B cell (primary cell): ENCODE results near the gene OR6B3. TPM values are rescaled to one million over a fixed set of nuclear protein-coding genes. Genes with fewer than 3 reads are reported as not detected.

Source experiments
- ATAC-seq: fragments of 200-7000 bp; cut with Tn5 transposase; one replicate; pipeline ENCODE4 v1.10.0; 2021; ENCODE audit warnings: low read depth, mild to moderate bottlenecking, moderate number of reproducible peaks, moderate library complexity
- CTCF ChIA-PET: fragments of 350-600 bp; sonication (Branson Sonifier 250); formaldehyde crosslinking; loops from one replicate; lab custom pipeline; 2021; ENCODE audit warnings: antibody characterized with exemption, inconsistent platforms; lab: Charles Lee
- POLR2A ChIA-PET: fragments of 350-600 bp; sonication (Branson Sonifier 250); formaldehyde crosslinking; loops from one replicate; lab custom pipeline; 2021; ENCODE audit warnings: antibody characterized with exemption; lab: Charles Lee
- DNase-seq: peaks from one replicate; pipeline ENCODE4 v3.0.0; 2013
- H2AFZ ChIP-seq: 2 replicates; pipeline ENCODE4 v1.6.1; 2012; ENCODE audit warnings: mild to moderate bottlenecking, low read depth, low read length; ENCODE audit not compliant: insufficient read depth, poor library complexity, severe bottlenecking
- H3K27ac ChIP-seq, 2 donors: 1 replicate in 1 of 2; 2 replicates in 1 of 2; pipeline ENCODE4 v1.5.1; 2012 to 2013; ENCODE audit warnings: low read length in 2 of 2, mild to moderate bottlenecking in 2 of 2, moderate library complexity in 1 of 2
- H3K27me3 ChIP-seq, 4 experiments: fragments of 200-600 bp in 1 of 4; sonication (generic) in 1 of 4; replicated peaks in 1 of 4; 1 replicate in 2 of 4; 2 replicates in 2 of 4; pipeline versions ENCODE4 v1.6.1 to v1.7.0; 2013 to 2016; ENCODE audit warnings: low read length in 3 of 4, mild to moderate bottlenecking in 2 of 4, mixed read lengths in 1 of 4, moderate library complexity in 1 of 4; ENCODE audit not compliant: insufficient read depth in 4 of 4, control insufficient read depth in 3 of 4; ENCODE audit errors: control extremely low read depth in 1 of 4
- H3K36me3 ChIP-seq, 2 experiments: replicated peaks in 1 of 2; 1 replicate in 1 of 2; 2 replicates in 1 of 2; pipeline versions ENCODE4 v1.6.1 to v1.7.1; 2013; ENCODE audit warnings: low read length in 1 of 2; ENCODE audit not compliant: insufficient read depth in 2 of 2, control insufficient read depth in 1 of 2; ENCODE audit errors: control extremely low read depth in 1 of 2, extremely low read depth in 1 of 2
- H3K4me1 ChIP-seq, 2 donors: fragments of 200-600 bp in 1 of 2; sonication (generic) in 1 of 2; 1 replicate in 1 of 2; 2 replicates in 1 of 2; pipeline versions ENCODE4 v1.5.1 to v1.6.1; 2013 to 2017; ENCODE audit warnings: low read length in 2 of 2; ENCODE audit not compliant: control insufficient read depth in 2 of 2, insufficient read depth in 2 of 2
- H3K4me2 ChIP-seq: replicated peaks from 2 replicates; pipeline ENCODE3; 2012; ENCODE audit warnings: mild to moderate bottlenecking, low read depth, low read length; ENCODE audit not compliant: poor library complexity, severe bottlenecking
- H3K4me3 ChIP-seq, 5 experiments: fragments of 200-600 bp in 1 of 5; sonication (generic) in 1 of 5; 1 replicate in 3 of 5; 2 replicates in 2 of 5; pipeline versions ENCODE4 v1.5.1 to v1.7.0; 2011 to 2016; ENCODE audit warnings: low read length in 4 of 5, mild to moderate bottlenecking in 4 of 5, low read depth in 2 of 5, control low read depth in 1 of 5, moderate library complexity in 1 of 5; ENCODE audit not compliant: insufficient read depth in 1 of 5; ENCODE audit errors: control extremely low read depth in 1 of 5, extremely low read depth in 1 of 5
- H3K79me2 ChIP-seq: fragments of 200-600 bp; sonication (generic); one replicate; pipeline ENCODE4 v1.6.0; 2016; ENCODE audit warnings: low read length; ENCODE audit not compliant: control insufficient read depth, insufficient read depth
- H3K9ac ChIP-seq: fragments of 200-600 bp; sonication (generic); 2 replicates; pipeline ENCODE4 v1.6.1; 2017; ENCODE audit warnings: mild to moderate bottlenecking, low read length, moderate library complexity
- H3K9me3 ChIP-seq, 3 donors: one replicate each; pipeline versions ENCODE4 v1.6.1 to v1.7.1; 2013; ENCODE audit warnings: low read length in 2 of 3; ENCODE audit not compliant: control insufficient read depth in 2 of 3, insufficient read depth in 1 of 3; ENCODE audit errors: control extremely low read depth in 1 of 3
- H4K20me1 ChIP-seq: 2 replicates; pipeline ENCODE4 v1.6.0; 2012; ENCODE audit warnings: mild to moderate bottlenecking, low read length; ENCODE audit not compliant: insufficient read depth, control insufficient read depth, poor library complexity, severe bottlenecking
- H3K27ac Mint-ChIP-seq: one replicate; pipeline ENCODE4 v1.8.0; 2021; ENCODE audit warnings: mixed read lengths
- H3K27me3 Mint-ChIP-seq: one replicate; pipeline ENCODE4 v1.8.0; 2021; ENCODE audit warnings: mixed read lengths
- H3K4me1 Mint-ChIP-seq: one replicate; pipeline ENCODE4 v1.8.0; 2021; ENCODE audit warnings: mixed read lengths
- H3K4me3 Mint-ChIP-seq: one replicate; pipeline ENCODE4 v1.8.0; 2021; ENCODE audit warnings: mixed read lengths
- H3K9me3 Mint-ChIP-seq: one replicate; pipeline ENCODE4 v1.8.0; 2022; ENCODE audit warnings: mixed read lengths; ENCODE audit not compliant: insufficient read depth
- CTCF ChIP-seq: fragments of 200-600 bp; IDR thresholded peaks from one replicate; pipeline ENCODE4 v1.8.0; 2022; ENCODE audit warnings: antibody characterized with exemption, mild to moderate bottlenecking
- EZH2 ChIP-seq: IDR thresholded peaks from 2 replicates; pipeline ENCODE4 v1.6.1; 2012; ENCODE audit warnings: borderline replicate concordance, low read depth, mild to moderate bottlenecking, moderate library complexity, low read length; ENCODE audit not compliant: insufficient read depth, poor library complexity, severe bottlenecking
- WGBS: methylation state at CpG from one replicate; pipeline ENCODE4 v1.1.5; 2013; ENCODE audit warnings: missing lambda C conversion rate; ENCODE audit not compliant: insufficient coverage; 5-methylcytosine and 5-hydroxymethylcytosine counted together
- intact Hi-C: fragments of 100-400 bp; cut with micrococcal nuclease; formaldehyde crosslinking; loops from one replicate; pipeline ENCODE4 v1.10.0; 2022
- polyA plus RNA-seq: library from polyadenylated mRNA; depleted of rRNA; stranded (reverse); fragments of >200 nt; gene quantifications from 2 replicates; pipeline ENCODE4 v1.2.3, GENCODE V29; 2012
- total RNA-seq, 2 donors: library from RNA; stranded (reverse); fragments of 120-200 nt in 1 of 2; gene quantifications; 1 replicate in 1 of 2; 2 replicates in 1 of 2; pipeline versions ENCODE4 v1.2.3 to v1.2.4, GENCODE V29; 2013 to 2022

The OR6B3 gene
- total and polyA plus RNA-seq, 2 donors (not counting 1 experiment from before 2014, with no cell fraction given), result not detected

- Histone ChIP-seq H3K27me3 (peaks cover 0 to 9% (median 4%) of the 10 kb centered on the region in 4 experiments), H3K4me1 (no peaks in the 10 kb centered on the region), H3K4me2 (no peak overlapping the region), H3K79me2 (no peaks in the 10 kb centered on the region), H3K4me3 (no peak overlapping the region), H3K27ac (no peak overlapping the region), H3K9ac (no peak overlapping the region), H3K36me3 (no peaks in the 10 kb centered on the region), H3K9me3 (peaks cover 0 to 4% (median 0%) of the 10 kb centered on the region in 3 donors), H4K20me1 (no peaks in the 10 kb centered on the region), H2AFZ (no peak overlapping the region)
- TF ChIP-seq EZH2 (no peak), CTCF (no peak)
- Mint-ChIP-seq H3K4me3 (no peak overlapping the region), H3K27ac (no peak overlapping the region), H3K27me3 (peaks cover 36% of the 10 kb centered on the region), H3K4me1 (no peaks in the 10 kb centered on the region), H3K9me3 (peaks cover 7% of the 10 kb centered on the region)
- CTCF ChIA-PET, result no interaction called here
- ATAC-seq (no peak), DNase-seq (no peak)
- intact Hi-C loops, result no loop called here
- WGBS, result no CpG with 5 or more reads among the region's 1 CpG
- POLR2A ChIA-PET, result no interaction called here
These were observed 14.9 kb upstream of the OR6B3 start for GRCh38 chr2:240068193-240068592.

DNA sequence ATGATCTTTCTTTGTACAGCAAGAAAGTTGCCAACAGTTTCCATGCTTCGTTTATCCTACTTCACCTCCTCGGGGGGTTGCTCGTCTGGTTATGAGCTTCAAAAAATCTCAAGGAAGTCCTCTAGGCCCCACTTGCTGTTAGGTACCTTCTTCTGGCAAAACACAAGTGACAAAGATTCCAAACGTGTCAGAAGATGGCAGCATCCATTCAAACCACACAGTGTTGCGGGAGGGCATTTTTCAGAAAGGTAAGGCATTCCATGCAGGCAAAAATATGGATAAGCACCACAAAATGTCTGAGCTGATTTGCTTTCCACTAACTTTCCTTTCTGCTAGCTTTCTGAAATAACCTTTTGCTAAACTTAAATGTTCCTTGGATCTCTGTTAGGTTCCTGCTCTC, 13.2 kb upstream of the OR6B3 start:
- 73% methylated on average over 5 of the region's 5 CpGs for WGBS
- no peaks in the 10 kb centered on the region for H3K36me3 ChIP-seq
- TF ChIP-seq EZH2, result no peak
- TF ChIP-seq CTCF, result no peak
- H3K4me2 ChIP-seq, result no peak overlapping the region
- no peak overlapping the region for H3K27ac Mint-ChIP-seq
- no peak overlapping the region for H3K27ac ChIP-seq
- peaks cover 0 to 4% (median 0%) of the 10 kb centered on the region in 3 donors for H3K9me3 ChIP-seq
- H4K20me1 ChIP-seq, result no peaks in the 10 kb centered on the region
- ATAC-seq (no peak), DNase-seq (no peak)
- H3K4me1 ChIP-seq, result no peaks in the 10 kb centered on the region
- ChIA-PET CTCF (interaction anchor here (1.0 to 1.7 kb wide), 3 partner anchors 9 to 77 kb away, joined by 3 to 13 read pairs (median 3); no protein-coding TSS in a partner anchor), POLR2A (no interaction called here)
- H3K9me3 Mint-ChIP-seq, result peaks cover 7% of the 10 kb centered on the region
- H3K4me3 Mint-ChIP-seq, result no peak overlapping the region
- no peaks in the 10 kb centered on the region for H3K4me1 Mint-ChIP-seq
- peaks cover 0 to 9% (median 4%) of the 10 kb centered on the region in 4 experiments for H3K27me3 ChIP-seq
- intact Hi-C loops, result no loop called here
- no peak overlapping the region for H2AFZ ChIP-seq
- H3K9ac ChIP-seq, result no peak overlapping the region
- H3K79me2 ChIP-seq, result no peaks in the 10 kb centered on the region
- H3K4me3 ChIP-seq, result no peak overlapping the region
- H3K27me3 Mint-ChIP-seq, result peaks cover 32% of the 10 kb centered on the region
